Activated T-cell treated with anti-CD3 and anti-CD28 coated beads for 4 hours (primary cell): ENCODE data around the gene TUBB6.
A peak's percentile ranks its signal among the peaks of the same experiment; 100 is the strongest.

Source experiments
- DNase-seq: peaks from one replicate; pipeline ENCODE4 v3.0.0-alpha.2; 2020

TUBB6 gene

GRCh38 chr18:12307701-12308385, at the start of gene TUBB6:
Gene TUBB6 (plus strand): TSS chr18:12308241. CDS start chr18:12308293, 52 bp downstream.
- no peak for DNase-seq

GRCh38 chr18:12258719-12259705, 49.0 kb upstream of the TUBB6 start:
- no peak for DNase-seq

- no peak for DNase-seq
These were observed 45.3 kb upstream of the TUBB6 start for GRCh38 chr18:12262748-12263147.

GRCh38 chr18:12264864-12265263, 43.2 kb upstream of the TUBB6 start:
- DNase-seq: no peak

GRCh38 chr18:12271376-12272235, 36.4 kb upstream of the TUBB6 start:
- DNase-seq: peak; percentile 43

- no peak for DNase-seq
These were observed 33.2 kb upstream of the TUBB6 start for GRCh38 chr18:12274793-12275192.

- DNase-seq: no peak
These were observed 31.1 kb upstream of the TUBB6 start for GRCh38 chr18:12276736-12277554.

- no peak for DNase-seq
These were observed 29.8 kb upstream of the TUBB6 start for GRCh38 chr18:12278215-12278671.

- DNase-seq: no peak
These were observed 29.0 kb upstream of the TUBB6 start for GRCh38 chr18:12278741-12279682.

GRCh38 chr18:12279781-12280531, 28.1 kb upstream of the TUBB6 start:
- no peak for DNase-seq

GRCh38 chr18:12281861-12282260, 26.2 kb upstream of the TUBB6 start:
- DNase-seq: no peak

- DNase-seq: no peak
These were observed 25.5 kb upstream of the TUBB6 start for GRCh38 chr18:12282442-12283039.

- no peak for DNase-seq
These were observed 24.8 kb upstream of the TUBB6 start for GRCh38 chr18:12283256-12283655.

GRCh38 chr18:12283666-12284065, 24.4 kb upstream of the TUBB6 start:
- DNase-seq: no peak

- DNase-seq: no peak
These were observed 20.8 kb upstream of the TUBB6 start for GRCh38 chr18:12287131-12287681.

GRCh38 chr18:12287684-12288402, 20.2 kb upstream of the TUBB6 start:
- DNase-seq: no peak

GRCh38 chr18:12288403-12288755, 19.7 kb upstream of the TUBB6 start:
- no peak for DNase-seq

- DNase-seq: no peak
These were observed 18.0 kb upstream of the TUBB6 start for GRCh38 chr18:12290086-12290485.

GRCh38 chr18:12291161-12291560, 16.9 kb upstream of the TUBB6 start:
- no peak for DNase-seq
